CD4-positive, alpha-beta T cell (primary cell): ENCODE results near the gene HNRNPH3. TPM values are rescaled to one million over a fixed set of nuclear protein-coding genes. Genes with fewer than 3 reads are reported as not detected.

Experiments
- ATAC-seq: fragments of 200-7000 bp; cut with Tn5 transposase; one replicate; pipeline ENCODE4 v1.10.0; 2022; ENCODE audit warnings: mild to moderate bottlenecking; ENCODE audit not compliant: poor library complexity
- CTCF ChIA-PET: fragments of 350-600 bp; sonication (Branson Sonifier 250); formaldehyde crosslinking; loops from one replicate; lab custom pipeline; 2021; ENCODE audit warnings: antibody characterized with exemption, inconsistent platforms; lab: Charles Lee
- POLR2A ChIA-PET: fragments of 350-600 bp; sonication (Branson Sonifier 250); formaldehyde crosslinking; loops from one replicate; lab custom pipeline; 2021; ENCODE audit warnings: antibody characterized with exemption, inconsistent platforms; lab: Charles Lee
- DNase-seq, 14 experiments: peaks; one replicate each; pipeline ENCODE4 v3.0.0-alpha.2; 2013 to 2020; ENCODE audit warnings: mixed read lengths in 2 of 14
- H3K27ac ChIP-seq, 2 donors: one replicate each; pipeline versions ENCODE4 v1.5.1 to v1.7.0; 2013; ENCODE audit warnings: low read length in 2 of 2, low read depth in 1 of 2, mild to moderate bottlenecking in 1 of 2
- H3K27me3 ChIP-seq, 2 experiments: 1 replicate in 1 of 2; 2 replicates in 1 of 2; pipeline versions ENCODE4 v1.6.1 to v1.7.0; 2013; ENCODE audit warnings: low read length in 2 of 2, control low read depth in 1 of 2, mild to moderate bottlenecking in 1 of 2, moderate library complexity in 1 of 2; ENCODE audit not compliant: insufficient read depth in 2 of 2, control insufficient read depth in 1 of 2
- H3K36me3 ChIP-seq: one replicate; pipeline ENCODE4 v1.6.1; 2013; ENCODE audit warnings: low read length, control low read depth; ENCODE audit not compliant: insufficient read depth
- H3K4me1 ChIP-seq: one replicate; pipeline ENCODE4 v1.6.1; 2013; ENCODE audit warnings: low read length, control low read depth; ENCODE audit not compliant: insufficient read depth
- H3K4me3 ChIP-seq: one replicate; pipeline ENCODE4 v1.5.1; 2013; ENCODE audit warnings: mild to moderate bottlenecking, low read length, moderate library complexity
- H3K9me3 ChIP-seq, 2 experiments: 1 replicate in 1 of 2; 2 replicates in 1 of 2; pipeline versions ENCODE4 v1.6.1 to v1.7.0; 2013; ENCODE audit warnings: low read length in 2 of 2, mild to moderate bottlenecking in 2 of 2, control low read depth in 1 of 2, moderate library complexity in 1 of 2; ENCODE audit not compliant: control insufficient read depth in 1 of 2, insufficient read depth in 1 of 2
- H3K27ac Mint-ChIP-seq: one replicate; pipeline ENCODE4 v1.8.0; 2020; ENCODE audit warnings: mixed read lengths
- H3K27me3 Mint-ChIP-seq: one replicate; pipeline ENCODE4 v1.8.0; 2021; ENCODE audit warnings: mixed read lengths
- H3K36me3 Mint-ChIP-seq: one replicate; pipeline ENCODE4 v1.8.0; 2021; ENCODE audit warnings: low read depth, mixed read lengths
- H3K4me1 Mint-ChIP-seq: one replicate; pipeline ENCODE4 v1.8.0; 2021; ENCODE audit warnings: low read depth, mixed read lengths
- H3K4me3 Mint-ChIP-seq: one replicate; pipeline ENCODE4 v1.8.0; 2020; ENCODE audit warnings: mild to moderate bottlenecking, mixed read lengths
- H3K9me3 Mint-ChIP-seq: one replicate; pipeline ENCODE4 v1.8.0; 2020; ENCODE audit warnings: mixed read lengths
- intact Hi-C, 2 experiments: fragments of 100-400 bp; cut with DNase I in 1 of 2; cut with micrococcal nuclease in 1 of 2; formaldehyde crosslinking; loops; one replicate each; pipeline versions ENCODE4 v1.15.1 to v1.9.0; 2023 to 2025; cut with DNase I, micrococcal nuclease
- total RNA-seq, 174 experiments: library from RNA in 2 of 174; stranded (reverse) in 2 of 174; gene quantifications; one replicate each; pipeline ENCODE4 v1.2.3 and lab custom pipeline; 2021 to 2026
- TF ChIP-seq, protein P1 (sequence below): fragments of 200-600 bp; IDR thresholded peaks from one replicate; pipeline ENCODE4 v1.8.0; 2022; ENCODE audit warnings: antibody characterized with exemption, mild to moderate bottlenecking

Gene HNRNPH3
- total RNA-seq, 2 experiments from 2014 or later = 227 to 228 TPM

DNA sequence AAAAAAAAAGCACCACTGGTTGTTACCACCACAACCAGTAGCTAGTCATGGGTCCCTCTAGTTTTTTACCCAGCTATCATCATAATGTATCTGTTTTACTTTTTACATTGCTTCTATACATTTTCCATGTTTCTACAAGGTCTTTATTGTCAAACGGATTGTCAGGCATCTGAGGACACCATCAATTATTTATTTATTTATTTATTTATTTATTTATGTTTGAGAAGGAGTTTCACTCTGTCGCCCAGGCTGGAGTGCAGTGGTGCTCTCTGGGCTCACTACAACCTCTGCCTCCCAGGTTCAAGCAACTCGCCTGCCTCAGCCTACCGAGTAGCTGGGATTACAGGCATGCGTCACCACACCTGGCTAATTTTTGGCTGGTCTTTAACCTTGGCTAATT, 29.0 kb upstream of the HNRNPH3 start:
- POLR2A ChIA-PET = no interaction called here
- ATAC-seq = no peak
- intact Hi-C loops = loop anchor here (2.0 to 10.0 kb wide), 5 partner anchors 96 to 608 kb away; partner anchors contain the start of gene CTNNA3 (in 1 of the 2)
- Histone ChIP-seq H3K27me3 (no peaks in the 10 kb centered on the region), H3K4me3 (no peak overlapping the region), H3K4me1 (no peaks in the 10 kb centered on the region), H3K36me3 (no peaks in the 10 kb centered on the region), H3K27ac (no peak overlapping the region), H3K9me3 (no peaks in the 10 kb centered on the region)
- Mint-ChIP-seq H3K27me3 (no peaks in the 10 kb centered on the region), H3K9me3 (no peaks in the 10 kb centered on the region), H3K27ac (no peak overlapping the region), H3K36me3 (no peaks in the 10 kb centered on the region), H3K4me1 (no peaks in the 10 kb centered on the region), H3K4me3 (no peak overlapping the region)
- TF ChIP-seq, protein P1, sequence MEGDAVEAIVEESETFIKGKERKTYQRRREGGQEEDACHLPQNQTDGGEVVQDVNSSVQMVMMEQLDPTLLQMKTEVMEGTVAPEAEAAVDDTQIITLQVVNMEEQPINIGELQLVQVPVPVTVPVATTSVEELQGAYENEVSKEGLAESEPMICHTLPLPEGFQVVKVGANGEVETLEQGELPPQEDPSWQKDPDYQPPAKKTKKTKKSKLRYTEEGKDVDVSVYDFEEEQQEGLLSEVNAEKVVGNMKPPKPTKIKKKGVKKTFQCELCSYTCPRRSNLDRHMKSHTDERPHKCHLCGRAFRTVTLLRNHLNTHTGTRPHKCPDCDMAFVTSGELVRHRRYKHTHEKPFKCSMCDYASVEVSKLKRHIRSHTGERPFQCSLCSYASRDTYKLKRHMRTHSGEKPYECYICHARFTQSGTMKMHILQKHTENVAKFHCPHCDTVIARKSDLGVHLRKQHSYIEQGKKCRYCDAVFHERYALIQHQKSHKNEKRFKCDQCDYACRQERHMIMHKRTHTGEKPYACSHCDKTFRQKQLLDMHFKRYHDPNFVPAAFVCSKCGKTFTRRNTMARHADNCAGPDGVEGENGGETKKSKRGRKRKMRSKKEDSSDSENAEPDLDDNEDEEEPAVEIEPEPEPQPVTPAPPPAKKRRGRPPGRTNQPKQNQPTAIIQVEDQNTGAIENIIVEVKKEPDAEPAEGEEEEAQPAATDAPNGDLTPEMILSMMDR = no peak
- no peak for DNase-seq
- CTCF ChIA-PET = no interaction called here

DNA sequence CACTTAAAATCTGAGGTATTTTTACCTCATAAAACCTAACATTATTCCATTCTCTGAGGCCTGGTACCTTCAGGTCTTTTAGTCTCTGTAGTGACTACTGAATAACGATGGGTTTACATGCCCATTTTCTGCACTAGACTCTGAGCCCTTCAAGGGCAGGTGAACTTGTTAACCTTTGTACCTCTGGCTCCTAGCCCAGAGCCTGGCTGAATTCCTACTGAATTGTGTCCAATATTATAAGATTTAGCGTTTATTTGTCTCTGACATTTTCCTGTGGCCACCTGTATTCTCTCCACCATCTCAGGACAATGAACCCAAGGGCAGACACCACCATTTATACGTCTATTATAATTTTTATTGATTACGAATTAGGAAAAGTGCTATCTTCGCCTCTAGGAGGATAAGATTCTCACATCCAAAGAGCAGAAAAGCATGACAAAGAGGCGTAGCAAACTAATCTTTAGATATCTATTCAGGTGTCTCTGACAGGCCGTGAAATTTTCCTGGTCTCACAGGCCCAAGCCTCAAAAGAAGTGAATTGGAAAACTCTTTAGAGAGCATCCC, 27.9 kb upstream of the HNRNPH3 start:
- no peaks in the 10 kb centered on the region for H3K9me3 Mint-ChIP-seq
- Histone ChIP-seq H3K27ac (no peak overlapping the region), H3K27me3 (no peaks in the 10 kb centered on the region), H3K9me3 (no peaks in the 10 kb centered on the region), H3K4me3 (no peak overlapping the region), H3K36me3 (no peaks in the 10 kb centered on the region), H3K4me1 (no peaks in the 10 kb centered on the region)
- intact Hi-C loops = loop anchor here (2.0 to 10.0 kb wide), 5 partner anchors 97 to 609 kb away; partner anchors contain the start of gene CTNNA3 (in 1 of the 2)
- no peak overlapping the region for H3K27ac Mint-ChIP-seq
- DNase-seq (no peak), ATAC-seq (no peak)
- H3K36me3 Mint-ChIP-seq = no peaks in the 10 kb centered on the region
- H3K4me1 Mint-ChIP-seq = no peaks in the 10 kb centered on the region
- H3K27me3 Mint-ChIP-seq = no peaks in the 10 kb centered on the region
- ChIA-PET CTCF (no interaction called here), POLR2A (no interaction called here)
- H3K4me3 Mint-ChIP-seq = no peak overlapping the region
- TF ChIP-seq, protein P1 = no peak

DNA sequence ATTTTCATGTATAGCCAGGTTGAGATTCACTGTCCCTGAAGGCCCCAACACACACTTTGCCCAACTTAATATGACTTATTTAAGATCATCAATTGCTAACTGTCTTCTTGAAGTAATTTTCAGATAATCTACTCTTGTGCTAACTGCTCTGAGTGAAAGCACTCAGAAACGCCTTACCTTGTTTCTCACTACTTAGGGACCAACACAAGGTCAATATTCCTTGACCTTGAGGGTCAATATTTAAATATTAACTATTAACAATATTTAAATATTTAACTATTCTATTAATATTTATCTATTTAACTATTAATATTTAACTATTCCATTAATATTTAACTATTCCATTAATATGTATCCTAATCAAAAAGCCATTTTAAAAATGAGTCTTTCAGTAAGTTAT, 26.0 kb upstream of the HNRNPH3 start:
- intact Hi-C loops = loop anchor here in 1 of 2 experiments (10.0 kb wide), 1 partner anchor 611 kb away; the partner anchor contains the start of gene CTNNA3
- TF ChIP-seq, protein P1 = no peak
- POLR2A ChIA-PET = no interaction called here
- Histone ChIP-seq H3K36me3 (no peaks in the 10 kb centered on the region), H3K27me3 (no peaks in the 10 kb centered on the region), H3K27ac (no peak overlapping the region), H3K4me1 (no peaks in the 10 kb centered on the region), H3K9me3 (no peaks in the 10 kb centered on the region), H3K4me3 (no peak overlapping the region)
- Mint-ChIP-seq H3K4me3 (no peak overlapping the region), H3K27ac (no peak overlapping the region), H3K27me3 (no peaks in the 10 kb centered on the region), H3K9me3 (no peaks in the 10 kb centered on the region), H3K4me1 (no peaks in the 10 kb centered on the region), H3K36me3 (no peaks in the 10 kb centered on the region)
- DNase-seq (no peak), ATAC-seq (no peak)
- CTCF ChIA-PET = no interaction called here
